Activated T-cell treated with anti-CD3 and anti-CD28 coated beads, Interleukin-2, amount 50 U/mL, for 4 hours (primary cell): ENCODE measurements around the gene OR11H7. TPM values are rescaled to one million over a fixed set of nuclear protein-coding genes. Genes with fewer than 3 reads are reported as not detected.
"Not testable (repeated sequence)": the region's sequence is repeated elsewhere in the genome, so short reads cannot be mapped to it uniquely, and the experiment has no call there.

ENCODE experiments used
- ATAC-seq, 2 donors: fragments of 200-7000 bp; cut with Tn5 transposase; one replicate each; pipeline ENCODE4 v1.10.0; 2021
- DNase-seq: peaks from one replicate; pipeline ENCODE4 v3.0.0-alpha.2; 2020
- H3K27me3 Mint-ChIP-seq: one replicate; pipeline ENCODE4 v1.8.0; 2021; ENCODE audit warnings: low read depth, mixed read lengths
- H3K36me3 Mint-ChIP-seq: one replicate; pipeline ENCODE4 v1.8.0; 2022; ENCODE audit warnings: mixed read lengths; ENCODE audit not compliant: insufficient read depth
- H3K4me1 Mint-ChIP-seq: one replicate; pipeline ENCODE4 v1.8.0; 2021; ENCODE audit warnings: low read depth, mixed read lengths
- H3K4me3 Mint-ChIP-seq: one replicate; pipeline ENCODE4 v1.8.0; 2021; ENCODE audit warnings: mild to moderate bottlenecking, moderate library complexity, mixed read lengths
- H3K9me3 Mint-ChIP-seq: one replicate; pipeline ENCODE4 v1.8.0; 2021; ENCODE audit warnings: mixed read lengths
- total RNA-seq, 3 donors: library from RNA; stranded (reverse); gene quantifications; one replicate each; pipeline ENCODE4 v1.2.1, GENCODE V29; 2021

Gene OR11H7
- total RNA-seq = not detected

DNA sequence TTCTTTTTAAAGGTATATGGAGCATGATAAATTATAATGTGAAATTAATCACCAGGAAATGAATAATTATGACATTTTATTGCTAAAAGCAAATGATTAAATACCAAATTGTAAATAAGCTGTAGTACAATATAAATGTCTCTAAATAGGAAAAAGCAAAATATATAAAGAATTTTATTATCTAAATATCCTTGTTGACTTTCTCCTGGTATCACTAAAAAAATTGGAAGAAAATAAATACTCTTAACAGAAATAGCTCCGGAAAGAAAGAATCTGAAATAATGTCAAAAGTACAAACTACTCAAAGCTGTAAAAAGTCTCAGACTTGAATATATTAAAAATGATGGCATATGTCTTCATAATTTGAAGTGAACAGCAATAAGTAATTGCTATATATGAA, at the start of gene OR11H7:
Gene OR11H7, plus strand, starts transcription at position 301 of the 400 bp plus-strand sequence.
- peaks cover 9% of the 10 kb centered on the region for H3K9me3 Mint-ChIP-seq
- DNase-seq (no peak), ATAC-seq (no peak)
- no peaks in the 10 kb centered on the region for H3K36me3 Mint-ChIP-seq
- H3K4me3 Mint-ChIP-seq = no peak within 1 kb of the TSS
- H3K27me3 Mint-ChIP-seq = peaks cover 11% of the 10 kb centered on the region
- no peaks in the 10 kb centered on the region for H3K4me1 Mint-ChIP-seq

DNA sequence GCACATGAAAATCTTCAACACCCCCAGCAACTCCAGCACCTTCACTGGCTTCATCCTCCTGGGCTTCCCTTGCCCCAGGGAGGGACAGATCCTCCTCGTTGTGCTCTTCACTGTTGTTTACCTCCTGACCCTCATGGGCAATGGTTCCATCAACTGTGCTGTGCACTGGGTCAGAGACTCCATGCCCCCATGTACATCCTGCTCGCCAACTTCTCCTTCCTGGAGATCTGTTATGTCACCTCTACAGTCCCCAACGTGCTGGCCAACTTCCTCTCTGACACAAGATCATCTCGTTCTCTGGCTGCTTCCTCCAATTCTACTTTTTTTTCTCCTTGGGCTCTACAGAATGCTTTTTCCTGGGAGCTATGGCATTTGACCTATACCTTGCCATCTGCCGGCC, 49.6 kb upstream of the OR11H7 start:
- no peaks in the 10 kb centered on the region for H3K36me3 Mint-ChIP-seq
- H3K4me3 Mint-ChIP-seq = no peak overlapping the region
- H3K9me3 Mint-ChIP-seq = no peaks in the 10 kb centered on the region
- ATAC-seq = no peak
- H3K27me3 Mint-ChIP-seq = peaks cover 4% of the 10 kb centered on the region
- no peaks in the 10 kb centered on the region for H3K4me1 Mint-ChIP-seq
- no peak for DNase-seq

DNA sequence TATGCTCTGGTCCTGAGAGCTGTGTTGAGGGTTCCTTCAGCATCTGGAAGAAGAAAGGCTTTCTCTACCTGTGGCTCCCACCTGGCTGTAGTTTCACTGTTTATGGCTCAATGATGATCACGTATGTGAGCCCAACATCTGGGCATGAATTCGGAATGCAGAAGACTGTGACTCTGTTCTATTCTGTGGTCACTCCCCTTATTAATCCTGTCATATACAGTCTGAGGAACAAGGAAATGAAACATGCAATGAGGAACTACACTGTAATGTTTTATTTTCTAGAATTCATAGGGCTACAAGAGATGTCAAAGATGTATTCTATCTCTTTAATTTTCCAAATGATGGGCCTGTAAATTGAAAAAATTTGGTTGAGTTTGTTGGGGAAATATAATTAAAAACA, 48.9 kb upstream of the OR11H7 start:
- H3K9me3 Mint-ChIP-seq = no peaks in the 10 kb centered on the region
- no peak for DNase-seq
- ATAC-seq = no peak
- H3K27me3 Mint-ChIP-seq = peaks cover 4% of the 10 kb centered on the region
- H3K4me3 Mint-ChIP-seq = no peak overlapping the region
- H3K4me1 Mint-ChIP-seq = no peaks in the 10 kb centered on the region
- H3K36me3 Mint-ChIP-seq = no peaks in the 10 kb centered on the region

DNA sequence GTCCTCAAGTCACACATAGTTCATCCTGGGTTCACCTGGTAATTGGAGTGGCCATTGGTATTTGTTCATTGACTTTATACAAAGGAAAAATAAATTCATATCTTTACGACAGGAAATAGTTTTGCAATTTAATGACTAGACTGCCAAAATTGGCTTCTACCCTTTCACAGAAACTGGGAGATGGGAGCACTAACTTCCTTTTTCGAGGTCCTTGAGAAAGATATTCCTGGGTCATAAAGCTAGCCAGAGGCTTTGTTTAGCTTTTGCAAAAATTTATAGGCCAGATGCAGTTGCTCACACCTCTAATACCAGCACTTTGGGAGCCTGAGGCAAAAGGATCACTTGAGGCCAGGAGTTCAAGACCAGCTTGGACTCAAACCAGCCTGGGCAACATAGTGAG, 48.3 kb upstream of the OR11H7 start:
- DNase-seq = no peak
- no peak for ATAC-seq
- H3K4me1 Mint-ChIP-seq = no peaks in the 10 kb centered on the region
- no peak overlapping the region for H3K4me3 Mint-ChIP-seq
- peaks cover 2% of the 10 kb centered on the region for H3K27me3 Mint-ChIP-seq
- no peaks in the 10 kb centered on the region for H3K36me3 Mint-ChIP-seq
- H3K9me3 Mint-ChIP-seq = no peaks in the 10 kb centered on the region

DNA sequence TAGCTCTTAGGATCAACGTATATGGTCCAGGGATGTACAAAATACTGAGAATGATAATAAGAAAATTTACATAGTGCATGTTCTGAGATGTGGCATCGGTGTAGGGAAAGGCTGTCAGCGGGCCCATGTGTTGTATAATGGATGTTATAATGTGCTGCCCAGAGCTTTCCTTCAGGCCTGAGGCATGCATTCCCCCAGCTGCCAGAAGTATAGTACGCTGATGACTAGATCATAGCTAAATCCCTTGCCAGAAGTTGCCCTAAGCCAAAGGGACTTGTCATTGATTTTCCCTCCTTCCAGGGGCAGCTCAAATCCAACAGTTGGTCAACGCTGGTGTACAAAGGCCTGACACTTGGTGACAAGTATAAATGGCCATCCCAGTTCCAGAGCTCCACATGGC, 44.6 kb upstream of the OR11H7 start:
- DNase-seq (no peak), ATAC-seq (no peak)
- Mint-ChIP-seq H3K4me3 (no peak overlapping the region), H3K4me1 (no peaks in the 10 kb centered on the region), H3K27me3 (peaks cover 8% of the 10 kb centered on the region), H3K9me3 (no peaks in the 10 kb centered on the region), H3K36me3 (no peaks in the 10 kb centered on the region)

DNA sequence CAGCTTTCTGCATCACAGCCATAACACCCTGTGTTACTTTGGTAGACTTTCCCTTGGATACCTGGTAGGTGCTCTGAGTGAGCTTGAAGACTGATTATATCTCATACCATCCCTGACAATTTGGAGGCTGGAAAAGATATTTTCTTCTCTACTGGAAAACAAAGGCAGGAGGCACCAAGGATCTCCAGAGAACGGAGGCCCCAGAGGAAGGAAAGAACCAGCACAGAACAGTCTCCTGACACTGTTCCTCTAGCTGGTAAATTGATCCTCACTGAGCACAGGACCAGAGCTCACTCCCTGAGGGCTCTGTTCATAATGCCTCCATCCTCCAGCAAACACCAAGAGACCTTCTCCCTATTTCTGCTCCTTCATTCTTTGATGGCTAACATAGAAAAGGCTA, 38.2 kb upstream of the OR11H7 start, which contains the start of gene OR11G2:
Gene OR11G2, plus strand, starts transcription at position 301 of the 400 bp plus-strand sequence. CDS start 6,542 bp downstream, outside the sequence.
- Mint-ChIP-seq H3K4me1 (no peaks in the 10 kb centered on the region), H3K36me3 (no peaks in the 10 kb centered on the region), H3K27me3 (peaks cover 12% of the 10 kb centered on the region), H3K4me3 (no peak within 1 kb of the TSS), H3K9me3 (no peaks in the 10 kb centered on the region)
- ATAC-seq (no peak), DNase-seq (no peak)

DNA sequence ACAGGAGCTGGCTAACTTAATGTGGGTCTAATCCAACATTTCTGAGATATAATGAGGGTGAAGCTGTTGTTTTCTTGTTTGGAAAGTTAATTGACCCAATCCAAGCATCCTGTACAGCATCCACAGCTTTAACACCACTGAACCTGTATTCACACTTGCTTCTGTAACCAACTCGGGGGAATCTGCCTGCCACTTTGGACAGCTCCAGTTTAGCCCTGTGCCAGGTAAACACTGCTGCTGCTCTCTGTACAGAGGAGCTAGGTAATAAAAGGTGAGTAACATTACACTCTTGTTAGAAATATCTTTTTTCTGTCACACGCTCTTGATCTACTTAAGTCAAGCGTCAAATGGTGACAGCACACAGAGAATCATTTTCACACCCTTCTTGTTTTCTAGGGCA, 37.4 kb upstream of the OR11H7 start:
- ATAC-seq (no peak), DNase-seq (no peak)
- H3K36me3 Mint-ChIP-seq = no peaks in the 10 kb centered on the region
- H3K27me3 Mint-ChIP-seq = peaks cover 13% of the 10 kb centered on the region
- no peaks in the 10 kb centered on the region for H3K4me1 Mint-ChIP-seq
- H3K4me3 Mint-ChIP-seq = no peak overlapping the region
- H3K9me3 Mint-ChIP-seq = no peaks in the 10 kb centered on the region

DNA sequence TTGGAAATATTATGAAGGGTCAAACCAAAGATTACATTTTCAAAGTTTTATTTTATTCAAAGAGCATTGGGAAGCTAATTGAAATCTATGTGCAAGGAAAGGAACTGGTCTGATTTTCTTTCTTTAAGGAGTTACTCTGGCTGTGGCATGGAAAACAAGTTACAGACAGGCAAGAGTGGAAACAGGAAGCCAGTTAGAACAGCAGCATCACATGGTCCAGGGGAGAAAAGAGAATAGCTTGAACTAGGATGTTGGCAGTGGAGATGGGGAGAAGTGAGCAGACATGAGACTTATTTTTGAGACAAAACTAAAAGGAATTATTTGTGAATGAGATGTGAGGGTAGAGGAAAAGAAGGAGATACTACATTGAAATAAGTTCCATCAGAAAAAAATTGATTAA, 34.7 kb upstream of the OR11H7 start:
- DNase-seq (no peak), ATAC-seq (no peak)
- Mint-ChIP-seq H3K27me3 (peaks cover 9% of the 10 kb centered on the region), H3K36me3 (no peaks in the 10 kb centered on the region), H3K4me3 (no peak overlapping the region), H3K9me3 (no peaks in the 10 kb centered on the region), H3K4me1 (no peaks in the 10 kb centered on the region)

DNA sequence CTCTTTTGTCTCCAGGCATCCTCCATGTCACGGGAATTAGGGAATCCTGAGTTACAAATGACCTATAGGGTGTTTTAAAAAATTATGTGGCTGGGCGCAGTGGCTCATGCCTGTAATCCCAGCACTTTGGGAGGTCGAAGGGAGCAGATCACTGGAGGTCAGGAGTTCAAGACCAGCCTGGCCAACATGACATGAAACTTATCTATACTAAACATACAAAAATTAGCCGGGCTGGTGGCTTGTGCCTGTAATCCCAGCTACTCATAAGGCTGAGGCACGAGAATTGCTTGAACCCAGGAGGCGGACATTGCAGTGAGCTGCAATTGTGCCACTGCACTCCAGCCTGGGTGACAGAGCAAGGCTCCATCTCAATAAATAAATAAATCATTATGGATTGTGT, 33.6 kb upstream of the OR11H7 start:
- H3K4me1 Mint-ChIP-seq, H3K36me3 Mint-ChIP-seq, H3K4me3 Mint-ChIP-seq, H3K9me3 Mint-ChIP-seq, ATAC-seq, DNase-seq: not testable (repeated sequence)
- H3K27me3 Mint-ChIP-seq = peaks cover 14% of the 10 kb centered on the region

DNA sequence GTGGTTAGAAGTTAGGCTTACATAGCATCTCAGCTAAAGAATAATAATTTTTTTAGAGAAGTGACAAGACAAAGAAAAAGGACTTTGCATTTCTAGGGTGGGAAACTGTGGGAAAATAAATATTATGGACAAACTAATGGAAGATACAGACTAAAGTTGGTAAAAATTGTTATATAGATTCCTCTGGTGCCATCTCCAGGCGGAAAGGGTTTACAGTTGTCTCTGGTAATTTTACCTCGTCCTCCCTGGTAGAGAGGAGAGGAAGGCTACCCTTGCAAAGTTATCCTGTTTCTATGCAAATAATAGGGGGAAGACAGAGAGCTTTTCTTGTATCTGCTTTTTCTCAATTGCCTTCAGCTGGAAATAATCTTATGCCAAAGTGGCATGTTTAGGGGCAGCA, 32.9 kb upstream of the OR11H7 start:
- H3K4me1 Mint-ChIP-seq = no peaks in the 10 kb centered on the region
- DNase-seq (no peak), ATAC-seq (no peak)
- no peaks in the 10 kb centered on the region for H3K36me3 Mint-ChIP-seq
- H3K4me3 Mint-ChIP-seq = no peak overlapping the region
- H3K9me3 Mint-ChIP-seq = no peaks in the 10 kb centered on the region
- H3K27me3 Mint-ChIP-seq = peaks cover 14% of the 10 kb centered on the region

DNA sequence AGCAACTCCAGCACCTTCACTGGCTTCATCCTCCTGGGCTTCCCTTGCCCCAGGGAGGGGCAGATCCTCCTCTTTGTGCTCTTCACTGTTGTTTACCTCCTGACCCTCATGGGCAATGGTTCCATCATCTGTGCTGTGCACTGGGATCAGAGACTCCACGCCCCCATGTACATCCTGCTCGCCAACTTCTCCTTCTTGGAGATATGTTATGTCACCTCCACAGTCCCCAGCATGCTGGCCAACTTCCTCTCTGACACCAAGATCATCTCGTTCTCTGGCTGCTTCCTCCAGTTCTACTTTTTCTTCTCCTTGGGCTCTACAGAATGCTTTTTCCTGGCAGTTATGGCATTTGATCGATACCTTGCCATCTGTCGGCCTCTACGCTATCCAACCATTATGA, 31.3 kb upstream of the OR11H7 start:
- H3K4me1 Mint-ChIP-seq = no peaks in the 10 kb centered on the region
- no peak for ATAC-seq
- no peak for DNase-seq
- no peak overlapping the region for H3K4me3 Mint-ChIP-seq
- H3K27me3 Mint-ChIP-seq = peaks cover 17% of the 10 kb centered on the region
- no peaks in the 10 kb centered on the region for H3K36me3 Mint-ChIP-seq
- no peaks in the 10 kb centered on the region for H3K9me3 Mint-ChIP-seq

DNA sequence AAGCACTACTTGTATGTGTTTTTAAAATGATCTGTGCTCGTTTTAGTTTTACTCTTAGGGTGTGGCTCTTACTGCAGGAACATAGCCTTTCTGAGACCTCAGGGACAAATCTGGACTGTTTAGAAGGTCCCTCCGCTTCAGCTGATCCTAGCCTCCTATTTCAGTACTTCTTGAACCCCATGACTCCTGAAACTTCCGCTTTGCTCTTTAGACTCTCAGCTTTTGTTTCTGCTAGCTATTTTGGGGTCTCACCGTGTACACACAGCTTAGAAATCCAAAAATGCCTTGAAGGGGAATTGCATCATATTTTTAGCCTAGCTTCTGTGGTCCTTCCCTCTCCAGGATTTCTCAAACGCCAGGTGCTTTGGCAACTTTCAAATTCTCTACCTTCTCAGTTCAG, 29.8 kb upstream of the OR11H7 start:
- Mint-ChIP-seq H3K9me3 (no peaks in the 10 kb centered on the region), H3K4me1 (no peaks in the 10 kb centered on the region), H3K27me3 (peaks cover 12% of the 10 kb centered on the region), H3K36me3 (no peaks in the 10 kb centered on the region), H3K4me3 (no peak overlapping the region)
- DNase-seq (no peak), ATAC-seq (no peak)

DNA sequence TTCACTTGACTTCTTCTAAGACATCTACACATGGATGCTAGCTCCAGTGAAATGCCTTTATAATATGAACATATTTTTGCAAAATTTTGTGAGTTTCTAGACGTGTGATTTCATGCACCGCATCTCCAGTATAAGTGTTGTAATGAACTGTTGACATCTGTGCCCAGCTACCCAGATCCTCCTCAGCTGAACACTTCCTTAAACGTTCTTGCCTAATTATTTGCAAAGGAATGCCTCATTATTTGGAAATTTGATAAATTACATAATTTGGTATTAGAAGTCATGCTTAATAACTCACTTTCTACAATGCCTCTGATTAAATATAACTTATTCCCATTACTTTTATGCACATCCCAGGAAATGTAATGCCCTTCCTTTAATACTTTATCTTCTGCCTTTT, 24.1 kb upstream of the OR11H7 start:
- DNase-seq (no peak), ATAC-seq (no peak)
- Mint-ChIP-seq H3K4me3 (no peak overlapping the region), H3K9me3 (no peaks in the 10 kb centered on the region), H3K36me3 (no peaks in the 10 kb centered on the region), H3K27me3 (peaks cover 4% of the 10 kb centered on the region), H3K4me1 (no peaks in the 10 kb centered on the region)

DNA sequence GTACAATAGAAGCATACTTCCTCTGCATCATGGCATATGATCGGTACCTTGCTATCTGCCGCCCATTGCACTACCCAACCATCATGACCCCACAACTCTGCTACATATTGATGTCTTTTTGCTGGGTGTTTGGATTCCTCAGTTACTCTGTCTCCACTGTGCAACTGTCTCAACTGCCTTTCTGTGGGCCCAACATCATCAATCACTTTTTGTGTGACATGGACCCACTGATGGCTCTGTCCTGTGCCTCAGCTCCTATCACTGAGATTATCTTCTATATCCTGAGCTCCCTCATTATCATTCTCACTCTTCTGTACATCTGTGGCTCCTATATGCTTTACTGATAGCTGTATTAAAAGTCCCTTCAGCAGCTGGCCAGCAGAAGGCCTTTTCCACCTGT, 19.2 kb upstream of the OR11H7 start:
- DNase-seq = no peak
- Mint-ChIP-seq H3K27me3 (peaks cover 1% of the 10 kb centered on the region), H3K9me3 (no peaks in the 10 kb centered on the region), H3K4me3 (no peak overlapping the region), H3K4me1 (no peaks in the 10 kb centered on the region), H3K36me3 (no peaks in the 10 kb centered on the region)
- ATAC-seq = no peak

DNA sequence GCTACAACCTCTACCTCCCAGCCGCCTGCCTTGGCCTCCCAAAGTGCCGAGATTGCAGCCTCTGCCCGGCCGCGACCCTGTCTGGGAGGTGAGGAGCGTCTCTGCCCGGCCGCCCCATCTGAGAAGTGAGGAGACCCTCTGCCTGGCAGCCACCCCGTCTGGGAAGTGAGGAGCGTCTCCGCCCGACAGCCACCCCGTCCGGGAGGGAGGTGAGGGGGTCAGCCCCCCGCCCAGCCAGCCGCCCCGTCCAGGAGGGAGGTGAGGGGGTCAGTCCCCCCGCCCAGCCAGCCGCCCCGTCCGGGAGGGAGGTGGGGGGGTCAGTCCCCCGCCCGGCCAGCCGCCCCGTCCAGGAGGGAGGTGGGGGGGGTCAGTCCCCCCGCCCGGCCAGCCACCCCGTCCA, 16.4 kb upstream of the OR11H7 start:
- not testable (repeated sequence) for ATAC-seq, H3K4me3 Mint-ChIP-seq, H3K4me1 Mint-ChIP-seq, H3K27me3 Mint-ChIP-seq, DNase-seq, H3K36me3 Mint-ChIP-seq, H3K9me3 Mint-ChIP-seq

DNA sequence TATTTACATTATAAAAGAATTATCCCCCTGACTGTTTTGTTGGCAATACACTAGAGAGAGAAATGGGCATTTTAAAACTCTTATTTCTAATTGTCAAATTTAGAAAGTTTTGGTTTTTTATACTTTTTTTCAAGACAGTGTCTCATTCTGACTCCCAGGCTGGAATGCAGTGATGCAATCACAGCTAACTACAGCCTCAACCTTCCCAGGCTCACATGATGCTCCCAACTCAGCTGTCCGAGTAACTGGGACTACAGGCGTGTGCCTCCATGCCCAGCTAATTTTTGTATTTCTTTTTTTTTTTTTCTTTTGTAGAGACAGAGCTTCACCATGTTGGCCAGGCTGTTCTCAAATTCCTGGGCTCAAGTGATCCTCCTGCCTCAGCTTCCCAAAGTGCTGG, 13.6 kb upstream of the OR11H7 start:
- ATAC-seq = no peak
- Mint-ChIP-seq H3K36me3 (no peaks in the 10 kb centered on the region), H3K4me3 (no peak overlapping the region), H3K4me1 (no peaks in the 10 kb centered on the region), H3K27me3 (peaks cover 3% of the 10 kb centered on the region), H3K9me3 (no peaks in the 10 kb centered on the region)
- DNase-seq = no peak
